ENCODE measurements around the gene PLPP4.

PLPP4 gene

DNA sequence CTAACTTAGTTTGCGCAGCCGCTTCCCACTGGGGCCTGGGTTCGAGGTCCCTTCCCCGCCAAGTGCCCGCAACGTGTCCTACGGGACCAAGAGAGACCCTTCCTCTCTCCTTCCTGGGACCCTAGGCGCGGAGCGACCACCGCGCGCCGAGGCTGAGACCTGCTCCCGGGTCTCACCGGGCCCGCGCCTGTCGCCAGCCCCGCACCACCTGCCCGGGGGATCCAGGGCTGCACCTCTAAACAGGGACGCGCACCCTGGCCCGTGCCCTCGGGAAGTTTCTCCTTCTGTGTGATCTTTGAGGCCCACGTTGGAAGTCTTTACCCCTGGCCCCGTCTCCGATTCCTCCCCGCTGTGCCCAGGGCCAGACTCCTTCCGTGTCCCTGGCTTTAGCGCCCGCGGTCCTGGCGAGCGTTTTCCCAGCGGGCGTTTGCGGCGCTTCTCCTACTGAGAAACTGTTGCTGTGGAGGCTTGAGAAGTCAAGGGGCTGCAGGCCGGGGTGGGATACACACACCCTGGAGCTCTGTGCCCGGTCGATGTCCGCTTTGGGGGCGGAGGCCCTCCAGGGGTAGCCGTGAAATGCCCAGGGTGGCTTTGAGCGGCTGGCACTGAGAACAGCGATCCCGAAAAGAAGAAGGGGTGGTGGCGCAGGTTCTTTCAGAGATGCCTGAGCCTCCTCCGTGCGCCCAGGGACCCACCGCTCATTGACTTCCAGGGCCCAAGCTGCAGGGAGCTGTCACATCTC lies 575 bp downstream of the PLPP4 start:
- no peak for DNase-seq

GRCh38 chr10:120458432-120458831 lies 1.4 kb downstream of the PLPP4 start:
- DNase-seq, result no peak

DNA sequence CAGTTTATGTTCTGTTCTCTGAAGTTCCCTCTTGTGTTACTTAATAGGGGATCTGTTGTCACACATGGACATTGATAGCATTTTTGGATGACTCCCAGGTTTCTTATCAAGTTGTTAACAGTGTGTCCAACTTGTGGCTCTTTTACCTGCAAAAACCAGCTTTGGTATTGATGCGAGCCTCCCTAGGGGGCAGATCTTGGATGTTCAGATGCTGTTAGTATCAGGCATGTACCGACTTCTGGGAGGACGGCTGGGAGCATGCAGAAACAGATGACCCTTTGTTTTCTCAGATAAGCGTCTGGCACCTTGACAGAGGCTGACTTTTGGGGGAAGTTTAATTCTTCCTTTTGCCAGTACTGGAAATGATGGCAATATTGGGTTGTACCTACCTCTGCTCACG lies 2.2 kb downstream of the PLPP4 start:
- DNase-seq, result no peak

DNA sequence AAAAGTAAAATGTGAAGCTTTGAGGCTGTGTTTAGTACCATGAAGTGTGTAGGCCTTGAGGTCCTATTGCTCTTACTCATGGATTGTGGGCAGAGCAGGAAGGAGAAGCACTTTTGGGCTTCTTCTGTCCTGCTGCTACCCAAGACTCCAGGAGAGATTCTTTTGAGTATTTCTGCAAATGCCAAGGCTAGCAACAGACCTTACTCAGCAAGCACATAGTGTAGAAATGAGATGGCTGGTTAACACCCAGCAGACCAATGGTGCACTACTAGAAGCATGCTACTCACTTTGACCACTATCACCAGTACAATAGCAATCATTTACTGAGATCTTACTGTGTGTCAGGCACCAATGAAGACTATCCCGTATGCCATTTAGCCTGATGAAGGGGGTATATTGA lies 3.2 kb downstream of the PLPP4 start:
- DNase-seq, result no peak

DNA sequence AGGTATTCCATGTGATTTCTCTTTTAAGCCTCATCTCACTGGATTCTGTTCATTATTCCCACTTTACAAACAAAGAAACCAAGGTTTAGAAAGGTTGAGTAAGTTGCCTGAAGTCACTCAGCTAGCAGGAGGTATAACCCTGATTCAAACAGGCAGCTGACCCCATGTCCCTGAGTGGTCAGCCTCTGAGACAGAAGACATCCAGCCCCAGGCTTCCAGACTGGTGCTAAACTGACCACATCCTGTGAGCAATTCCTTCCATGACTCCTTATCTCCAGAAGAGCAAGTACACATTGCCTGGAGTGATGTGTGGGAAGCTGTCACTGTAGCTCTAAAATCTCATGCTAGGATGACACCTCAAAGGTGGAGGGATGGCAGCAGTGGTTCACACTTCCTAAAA lies 3.7 kb downstream of the PLPP4 start:
- no peak for DNase-seq

DNA sequence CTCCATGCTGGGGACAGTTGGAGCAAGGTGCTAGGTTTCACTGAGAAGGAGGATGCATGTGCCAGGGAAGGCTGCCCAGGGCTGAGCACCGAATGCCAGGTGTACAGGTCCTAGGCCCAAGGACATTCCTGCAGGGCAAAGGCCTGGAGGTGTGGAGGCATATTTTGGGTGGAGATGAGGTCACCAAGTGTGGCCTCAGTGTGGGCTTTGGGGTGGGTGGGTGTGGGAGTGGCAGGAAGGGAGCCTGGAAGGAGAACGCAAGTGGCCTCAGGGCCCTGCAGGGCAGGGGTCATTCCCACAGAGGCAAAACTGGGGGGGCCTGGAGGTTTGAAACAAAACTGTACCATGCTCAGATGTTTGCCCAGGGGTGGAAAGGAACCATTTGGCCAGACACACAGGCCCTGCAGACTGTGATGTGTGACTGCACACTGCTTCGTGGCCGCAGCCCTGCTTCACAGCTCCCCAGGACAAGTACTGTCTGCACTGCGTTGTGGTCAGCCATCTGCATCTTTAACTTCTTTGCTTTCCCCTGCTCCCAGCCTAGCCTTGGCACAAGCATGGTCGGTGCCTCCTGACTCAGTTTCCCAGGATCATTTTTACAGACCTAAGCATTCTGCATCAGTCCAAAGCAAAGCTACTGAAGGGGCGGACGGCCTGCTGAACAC lies 5.1 kb downstream of the PLPP4 start:
- DNase-seq, result no peak

DNA sequence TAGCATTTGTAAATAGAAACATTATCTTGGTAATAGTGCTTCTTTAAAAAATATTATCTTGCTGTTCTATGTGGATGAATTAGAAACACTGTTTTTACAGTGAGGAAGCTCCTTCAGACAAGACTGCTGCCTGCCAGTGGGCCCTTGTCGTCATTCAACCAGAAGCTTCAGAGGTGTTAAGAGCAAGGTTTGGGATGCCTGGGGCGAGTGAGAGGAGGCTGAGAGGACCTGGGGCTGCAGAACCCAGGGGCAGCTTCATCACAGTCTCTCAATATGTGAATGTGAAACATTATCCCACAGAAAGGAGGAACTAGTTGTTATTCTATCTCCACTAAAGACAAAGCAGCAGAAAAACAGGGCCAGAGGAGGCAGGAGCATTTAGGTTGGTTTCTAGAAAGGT lies 8.1 kb downstream of the PLPP4 start:
- no peak for DNase-seq

DNA sequence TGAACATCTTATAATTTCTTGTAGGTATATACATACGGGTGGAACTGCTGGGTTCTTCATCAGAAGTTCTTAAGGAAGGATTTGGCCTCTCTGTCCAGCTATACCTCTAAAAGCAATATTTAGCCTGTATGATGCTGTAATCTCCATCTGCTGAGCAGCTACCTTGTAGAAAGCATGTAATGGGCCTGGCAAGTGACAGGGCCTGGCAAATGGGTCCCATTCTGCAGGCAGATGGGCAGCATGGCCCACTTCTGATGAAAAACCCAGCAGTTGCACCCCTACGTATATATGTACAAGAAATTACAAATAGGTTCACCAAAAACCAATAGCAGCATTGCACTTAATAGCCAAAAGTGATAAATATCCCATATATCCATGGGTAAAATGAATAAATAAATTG lies 9.0 kb downstream of the PLPP4 start:
- DNase-seq, result no peak

- DNase-seq, result no peak
Observed at GRCh38 chr10:120473593-120473992, 16.6 kb downstream of the PLPP4 start.

GRCh38 chr10:120474956-120475355 lies 17.9 kb downstream of the PLPP4 start:
- DNase-seq, result no peak

- no peak for DNase-seq
Observed at GRCh38 chr10:120475844-120476791, 19.1 kb downstream of the PLPP4 start.

DNA sequence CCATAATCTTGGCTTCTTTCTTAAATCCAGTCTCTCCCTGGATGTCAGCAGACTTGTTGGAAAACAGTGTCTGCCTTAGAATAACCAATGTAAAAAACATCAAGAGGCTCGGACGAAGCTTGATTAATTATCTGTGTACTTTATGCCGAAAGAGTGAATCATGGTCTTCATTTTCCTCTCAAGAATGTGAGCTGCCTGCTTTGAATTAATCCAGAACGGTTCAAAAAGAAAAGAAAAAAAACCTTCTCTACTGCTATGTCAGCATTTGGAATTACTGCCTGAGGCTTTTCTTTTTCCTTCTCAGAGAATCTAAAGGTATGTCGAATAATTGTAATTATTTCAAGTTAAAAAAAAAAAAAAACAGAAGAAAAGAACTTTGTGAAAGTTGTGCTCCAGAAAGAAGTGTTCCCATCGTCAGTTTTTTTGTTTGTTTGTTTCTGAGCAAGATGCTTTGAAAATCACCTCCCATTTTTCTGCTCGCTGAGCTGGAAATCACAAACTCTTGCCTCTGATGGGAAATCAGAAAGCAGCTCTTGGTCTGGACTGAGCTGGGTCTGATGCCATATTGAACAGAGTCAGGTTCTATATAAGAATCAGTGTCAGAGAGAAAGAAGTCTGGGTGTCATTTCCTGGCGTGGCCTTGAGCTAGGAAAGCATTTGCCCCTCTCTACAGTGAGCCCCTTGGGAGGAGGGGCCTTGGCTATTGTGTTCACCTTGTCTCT lies 20.2 kb downstream of the PLPP4 start:
- no peak for DNase-seq

GRCh38 chr10:120477743-120478141 lies 20.7 kb downstream of the PLPP4 start:
- DNase-seq, result no peak

GRCh38 chr10:120478386-120478785 lies 21.4 kb downstream of the PLPP4 start:
- no peak for DNase-seq

DNA sequence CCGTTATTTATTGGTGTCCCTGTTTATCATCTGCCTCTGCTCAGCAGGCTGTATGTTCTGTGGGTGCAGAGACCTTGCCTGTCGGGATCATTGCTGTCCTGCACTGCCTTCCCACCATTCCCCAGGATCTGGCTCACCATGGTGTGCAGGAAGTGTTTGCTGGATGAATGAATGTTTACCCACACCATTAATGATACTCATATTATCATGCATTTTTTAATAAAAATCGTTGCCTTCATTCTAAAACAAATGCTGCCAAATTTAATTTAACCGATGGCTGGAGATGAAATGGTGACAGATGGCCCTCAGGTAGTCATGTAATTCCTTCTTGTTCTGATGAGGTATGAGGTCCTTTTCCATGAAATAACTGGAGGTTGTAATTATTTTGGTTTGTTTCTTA lies 22.5 kb downstream of the PLPP4 start:
- DNase-seq, result no peak

DNA sequence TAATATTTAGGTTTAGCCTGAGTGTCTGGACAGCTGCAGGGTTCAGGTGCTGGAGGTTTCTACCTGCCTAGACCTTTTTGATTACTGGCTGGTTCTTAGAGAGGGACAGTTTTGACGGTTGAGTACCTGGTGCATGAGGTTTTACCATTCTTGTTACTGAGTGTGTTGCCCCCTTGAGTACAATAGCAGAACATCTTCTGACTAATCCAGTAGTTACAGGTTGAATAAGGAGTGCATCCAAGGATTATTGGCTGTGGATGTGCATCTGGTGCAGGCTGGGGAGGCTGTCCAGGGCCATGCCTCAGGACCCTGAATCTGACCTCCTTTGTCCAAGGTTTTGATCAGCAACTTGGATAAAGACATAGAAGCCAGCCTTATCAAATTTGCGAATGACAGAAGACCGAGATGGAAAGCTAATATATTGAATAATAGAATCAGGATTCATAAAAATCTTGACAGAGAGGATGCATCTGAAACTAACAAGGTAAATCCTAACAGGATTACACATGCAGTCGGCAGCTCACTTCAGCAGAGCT lies 23.1 kb downstream of the PLPP4 start:
- no peak for DNase-seq

DNA sequence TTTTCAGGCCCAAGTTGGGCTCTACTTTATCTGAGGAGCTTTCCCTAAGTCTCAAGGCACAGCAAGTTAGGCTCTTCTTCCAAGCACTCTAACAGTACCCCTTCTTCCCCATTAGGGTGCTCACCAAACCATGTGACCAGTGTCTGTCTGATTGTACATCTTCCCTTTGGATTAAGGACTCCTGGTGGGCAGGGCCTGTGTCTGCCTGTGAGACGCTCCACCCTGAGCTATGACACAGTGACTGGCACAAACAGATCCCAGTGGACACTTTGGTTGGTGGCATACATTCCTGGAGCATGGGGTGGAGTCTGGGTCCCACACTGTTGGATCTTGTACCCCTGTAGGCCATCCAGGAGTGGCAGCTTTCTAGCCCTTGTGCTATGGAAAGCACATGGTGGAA lies 23.8 kb downstream of the PLPP4 start:
- DNase-seq, result no peak

GRCh38 chr10:120483006-120483405 lies 26.0 kb downstream of the PLPP4 start:
- no peak for DNase-seq

- DNase-seq, result no peak
Observed at GRCh38 chr10:120483651-120484301, 26.7 kb downstream of the PLPP4 start.

GRCh38 chr10:120485946-120486345 lies 28.9 kb downstream of the PLPP4 start:
- DNase-seq, result no peak

- DNase-seq, result no peak
Observed at GRCh38 chr10:120486671-120487205, 29.7 kb downstream of the PLPP4 start.

DNA sequence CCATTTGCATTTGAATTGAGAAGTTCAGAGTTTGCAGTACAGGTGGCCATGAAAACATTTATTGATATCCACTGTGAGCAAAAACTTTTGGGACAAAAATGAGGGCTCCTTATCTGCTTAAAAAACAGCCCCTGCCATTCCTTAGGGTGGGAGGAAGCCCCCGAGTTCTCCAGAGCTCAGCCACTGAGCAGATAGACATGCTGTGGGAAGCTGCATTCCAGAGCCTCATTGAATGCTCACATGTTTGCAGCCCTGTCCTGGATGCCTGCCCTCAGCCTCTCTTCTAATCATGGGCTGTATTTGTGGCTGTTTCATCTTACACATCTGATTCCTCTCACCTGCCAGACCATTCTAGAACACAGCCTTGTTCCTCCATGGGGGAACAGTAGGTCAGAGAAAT lies 33.3 kb downstream of the PLPP4 start:
- DNase-seq, result no peak
